ENCODE measurements around the gene PDE8B. TPM values are rescaled to one million over a fixed set of nuclear protein-coding genes. Genes with fewer than 3 reads are reported as not detected.

Gene PDE8B
- total RNA-seq, 1 donor from 2014 or later: 0.18 TPM

GRCh38 chr5:77319117-77319804, 108.8 kb downstream of the PDE8B start:
- no peak overlapping the region for H3K4me3 Mint-ChIP-seq (ENCODE audit: unreplicated experiment)
- H3K4me3 ChIP-seq (ENCODE audit: insufficient read depth, low read depth, low read length): no peak overlapping the region
- no peaks in the 10 kb centered on the region for H3K27me3 ChIP-seq (ENCODE audit: insufficient read depth, low read length)
- no peak for TF ChIP-seq CTCF (IDR thresholded peaks at IDR 0.05; ENCODE audit: insufficient read depth, low read depth, low read length)
- no peak for TF ChIP-seq EZH2 (IDR thresholded peaks at IDR 0.05; ENCODE audit: insufficient read depth, low read length)
- no peaks in the 10 kb centered on the region for H3K27me3 Mint-ChIP-seq (ENCODE audit: low read depth, unreplicated experiment)
- H3K4me2 ChIP-seq (ENCODE audit: low read length): no peak overlapping the region
- H3K4me1 Mint-ChIP-seq (ENCODE audit: low read depth, unreplicated experiment): peaks cover 8% of the 10 kb centered on the region
- no peaks in the 10 kb centered on the region for H3K36me3 Mint-ChIP-seq (ENCODE audit: low read depth, unreplicated experiment)
- no peaks in the 10 kb centered on the region for H3K9me3 Mint-ChIP-seq (ENCODE audit: unreplicated experiment)
- no peak overlapping the region for H2AFZ ChIP-seq (ENCODE audit: low read depth, low read length)
- FAIRE-seq (no peak), DNase-seq (ENCODE audit: low read depth) (no peak)
- H3K79me2 ChIP-seq (ENCODE audit: insufficient read depth, low read length): no peaks in the 10 kb centered on the region
- no peaks in the 10 kb centered on the region for H3K4me1 ChIP-seq (ENCODE audit: insufficient read depth, low read length)
- no peaks in the 10 kb centered on the region for H3K9me3 ChIP-seq (ENCODE audit: insufficient read depth, low read depth, low read length)
- no peak overlapping the region for H3K9ac ChIP-seq (ENCODE audit: low read length)
- no peak overlapping the region for H3K27ac ChIP-seq (ENCODE audit: low read depth, low read length)
- H3K27ac Mint-ChIP-seq (ENCODE audit: unreplicated experiment): no peak overlapping the region
- no peaks in the 10 kb centered on the region for H4K20me1 ChIP-seq (ENCODE audit: insufficient read depth, low read length)
- no peaks in the 10 kb centered on the region for H3K36me3 ChIP-seq (ENCODE audit: insufficient read depth, low read length)

- Histone ChIP-seq H3K4me2 (ENCODE audit: low read length) (no peak overlapping the region), H2AFZ (ENCODE audit: low read depth, low read length) (no peak overlapping the region), H3K36me3 (ENCODE audit: insufficient read depth, low read length) (no peaks in the 10 kb centered on the region), H3K4me1 (ENCODE audit: insufficient read depth, low read length) (no peaks in the 10 kb centered on the region), H3K9me3 (ENCODE audit: insufficient read depth, low read depth, low read length) (no peaks in the 10 kb centered on the region), H3K27me3 (ENCODE audit: insufficient read depth, low read length) (no peaks in the 10 kb centered on the region), H3K27ac (ENCODE audit: low read depth, low read length) (no peak overlapping the region), H3K9ac (ENCODE audit: low read length) (no peak overlapping the region), H3K79me2 (ENCODE audit: insufficient read depth, low read length) (no peaks in the 10 kb centered on the region), H4K20me1 (ENCODE audit: insufficient read depth, low read length) (no peaks in the 10 kb centered on the region), H3K4me3 (ENCODE audit: insufficient read depth, low read depth, low read length) (no peak overlapping the region)
- no peak for TF ChIP-seq CTCF (IDR thresholded peaks at IDR 0.05; ENCODE audit: insufficient read depth, low read depth, low read length)
- no peak for TF ChIP-seq EZH2 (IDR thresholded peaks at IDR 0.05; ENCODE audit: insufficient read depth, low read length)
- FAIRE-seq (no peak), DNase-seq (ENCODE audit: low read depth) (no peak)
- H3K27ac Mint-ChIP-seq (ENCODE audit: unreplicated experiment): no peak overlapping the region
- no peaks in the 10 kb centered on the region for H3K36me3 Mint-ChIP-seq (ENCODE audit: low read depth, unreplicated experiment)
- H3K27me3 Mint-ChIP-seq (ENCODE audit: low read depth, unreplicated experiment): no peaks in the 10 kb centered on the region
- peaks cover 10% of the 10 kb centered on the region for H3K4me1 Mint-ChIP-seq (ENCODE audit: low read depth, unreplicated experiment)
- H3K9me3 Mint-ChIP-seq (ENCODE audit: unreplicated experiment): no peaks in the 10 kb centered on the region
- H3K4me3 Mint-ChIP-seq (ENCODE audit: unreplicated experiment): no peak overlapping the region
Measured at GRCh38 chr5:77321793-77322394, 111.4 kb downstream of the PDE8B start.

GRCh38 chr5:77322406-77322805, 111.9 kb downstream of the PDE8B start:
- no peaks in the 10 kb centered on the region for H3K9me3 ChIP-seq (ENCODE audit: insufficient read depth, low read depth, low read length)
- H3K4me3 ChIP-seq (ENCODE audit: insufficient read depth, low read depth, low read length): no peak overlapping the region
- no peak overlapping the region for H3K27ac Mint-ChIP-seq (ENCODE audit: unreplicated experiment)
- H3K79me2 ChIP-seq (ENCODE audit: insufficient read depth, low read length): no peaks in the 10 kb centered on the region
- H3K4me1 ChIP-seq (ENCODE audit: insufficient read depth, low read length): no peaks in the 10 kb centered on the region
- H4K20me1 ChIP-seq (ENCODE audit: insufficient read depth, low read length): no peaks in the 10 kb centered on the region
- no peak overlapping the region for H3K9ac ChIP-seq (ENCODE audit: low read length)
- H2AFZ ChIP-seq (ENCODE audit: low read depth, low read length): no peak overlapping the region
- TF ChIP-seq CTCF (IDR thresholded peaks at IDR 0.05; ENCODE audit: insufficient read depth, low read depth, low read length) (no peak), EZH2 (IDR thresholded peaks at IDR 0.05; ENCODE audit: insufficient read depth, low read length) (no peak)
- H3K4me1 Mint-ChIP-seq (ENCODE audit: low read depth, unreplicated experiment): peaks cover 7% of the 10 kb centered on the region
- no peaks in the 10 kb centered on the region for H3K27me3 ChIP-seq (ENCODE audit: insufficient read depth, low read length)
- no peaks in the 10 kb centered on the region for H3K36me3 Mint-ChIP-seq (ENCODE audit: low read depth, unreplicated experiment)
- no peaks in the 10 kb centered on the region for H3K36me3 ChIP-seq (ENCODE audit: insufficient read depth, low read length)
- FAIRE-seq: no peak
- no peak overlapping the region for H3K4me3 Mint-ChIP-seq (ENCODE audit: unreplicated experiment)
- no peaks in the 10 kb centered on the region for H3K9me3 Mint-ChIP-seq (ENCODE audit: unreplicated experiment)
- H3K27ac ChIP-seq (ENCODE audit: low read depth, low read length): no peak overlapping the region
- no peak for DNase-seq (ENCODE audit: low read depth)
- H3K27me3 Mint-ChIP-seq (ENCODE audit: low read depth, unreplicated experiment): no peaks in the 10 kb centered on the region
- no peak overlapping the region for H3K4me2 ChIP-seq (ENCODE audit: low read length)
